ENCODE results near the gene LRRC57.

Gene LRRC57

GRCh38 chr15:42548249-42549031 lies at the start of gene LRRC57, which contains the start of gene HAUS2:
Gene LRRC57, minus strand, starts transcription at chr15:42548793. Its CDS starts 359 bp downstream, at chr15:42548434.
Gene HAUS2, plus strand, starts transcription at chr15:42548838. Its CDS starts 35 bp downstream, at chr15:42548873.
- in situ Hi-C loops (cut with HindIII; ENCODE audit: low pct_ligation_motif_present, low pct_unique_long_range_greater_than_20kb, low sequenced_read_pairs) = no loop called here
- DNase-seq = peak; percentile 84

GRCh38 chr15:42595626-42596240 lies 47.1 kb upstream of the LRRC57 start:
- in situ Hi-C loops (cut with HindIII; ENCODE audit: low pct_ligation_motif_present, low pct_unique_long_range_greater_than_20kb, low sequenced_read_pairs) = no loop called here
- no peak for DNase-seq

- DNase-seq = no peak
- in situ Hi-C loops (cut with HindIII; ENCODE audit: low pct_ligation_motif_present, low pct_unique_long_range_greater_than_20kb, low sequenced_read_pairs) = no loop called here
Observed at GRCh38 chr15:42594095-42594494, 45.5 kb upstream of the LRRC57 start.

GRCh38 chr15:42593143-42593542 lies 44.5 kb upstream of the LRRC57 start:
- in situ Hi-C loops (cut with HindIII; ENCODE audit: low pct_ligation_motif_present, low pct_unique_long_range_greater_than_20kb, low sequenced_read_pairs) = no loop called here
- DNase-seq = no peak

GRCh38 chr15:42592716-42593115 lies 44.1 kb upstream of the LRRC57 start:
- in situ Hi-C loops (cut with HindIII; ENCODE audit: low pct_ligation_motif_present, low pct_unique_long_range_greater_than_20kb, low sequenced_read_pairs) = no loop called here
- DNase-seq = no peak

GRCh38 chr15:42591238-42591934 lies 42.8 kb upstream of the LRRC57 start:
- in situ Hi-C loops (cut with HindIII; ENCODE audit: low pct_ligation_motif_present, low pct_unique_long_range_greater_than_20kb, low sequenced_read_pairs) = no loop called here
- peak; percentile 32 for DNase-seq

DNA sequence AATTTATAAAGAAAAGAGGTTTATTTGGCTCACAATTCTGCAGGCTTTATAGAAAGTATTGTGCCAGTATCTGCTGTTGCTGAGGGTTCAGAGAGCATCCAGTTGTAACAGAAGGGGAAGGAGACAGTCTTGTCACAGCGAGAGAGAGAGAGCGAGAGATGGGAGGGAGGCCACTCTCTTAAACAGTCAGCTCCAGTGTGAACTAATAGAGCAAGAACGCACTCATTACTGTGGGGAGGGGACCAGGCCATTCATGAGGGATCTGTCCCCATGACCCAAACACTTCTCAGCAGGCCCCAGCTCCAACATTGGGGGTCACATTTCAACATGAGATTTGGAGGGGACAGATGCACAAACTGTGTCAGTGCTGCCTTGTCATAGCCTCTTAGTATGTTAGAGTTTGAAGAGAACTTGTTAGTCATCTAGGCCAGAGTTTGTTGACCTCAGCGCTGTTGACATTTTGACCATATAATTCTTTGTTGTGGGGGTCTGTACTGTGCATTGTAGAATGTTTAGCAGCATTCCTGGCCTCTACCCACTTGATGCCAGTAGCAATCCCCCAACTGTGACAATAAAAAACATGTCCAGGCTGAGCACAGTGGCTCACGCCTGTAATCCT lies 42.1 kb upstream of the LRRC57 start:
- DNase-seq = no peak
- in situ Hi-C loops (cut with HindIII; ENCODE audit: low pct_ligation_motif_present, low pct_unique_long_range_greater_than_20kb, low sequenced_read_pairs) = no loop called here

DNA sequence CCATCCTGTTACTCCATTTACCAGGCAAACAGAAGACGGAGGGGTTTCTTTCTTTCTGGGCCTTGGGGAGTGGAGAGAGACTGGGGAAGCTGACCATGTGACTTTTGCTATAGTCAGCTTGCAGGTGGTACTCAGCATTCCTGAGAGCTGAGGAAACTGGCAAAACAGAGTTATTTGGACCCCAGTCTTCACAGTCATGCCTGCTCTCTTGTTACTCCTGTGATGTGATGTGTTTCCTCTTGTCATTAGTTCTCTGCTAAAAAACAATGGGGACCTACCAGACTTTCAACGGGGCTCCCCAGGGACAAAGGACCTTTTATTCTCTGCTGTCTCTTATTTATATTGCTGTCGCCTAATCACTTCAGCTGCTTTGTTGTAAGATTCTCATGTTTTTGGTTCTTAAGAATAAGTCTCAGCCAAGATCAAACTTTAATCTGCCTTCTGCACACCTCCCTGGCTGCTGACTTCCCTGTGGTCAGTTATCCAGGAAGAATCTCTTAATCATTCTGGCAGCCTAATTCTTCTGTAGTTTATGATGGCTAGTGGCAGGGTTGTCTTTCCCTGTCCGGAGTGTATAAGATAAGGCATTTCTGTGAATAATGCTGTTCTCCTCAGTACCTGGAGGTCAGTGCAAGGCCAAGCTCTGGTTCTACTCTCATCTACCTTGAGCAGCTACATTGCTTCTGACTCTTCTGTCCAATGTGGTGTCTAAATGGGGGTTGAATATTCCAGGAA lies 35.6 kb upstream of the LRRC57 start:
- in situ Hi-C loops (cut with HindIII; ENCODE audit: low pct_ligation_motif_present, low pct_unique_long_range_greater_than_20kb, low sequenced_read_pairs) = no loop called here
- no peak for DNase-seq

GRCh38 chr15:42582569-42583375 lies 34.2 kb upstream of the LRRC57 start:
- in situ Hi-C loops (cut with HindIII; ENCODE audit: low pct_ligation_motif_present, low pct_unique_long_range_greater_than_20kb, low sequenced_read_pairs) = no loop called here
- DNase-seq = no peak

GRCh38 chr15:42581272-42581730 lies 32.7 kb upstream of the LRRC57 start:
- in situ Hi-C loops (cut with HindIII; ENCODE audit: low pct_ligation_motif_present, low pct_unique_long_range_greater_than_20kb, low sequenced_read_pairs) = no loop called here
- DNase-seq = peak; percentile 79

DNA sequence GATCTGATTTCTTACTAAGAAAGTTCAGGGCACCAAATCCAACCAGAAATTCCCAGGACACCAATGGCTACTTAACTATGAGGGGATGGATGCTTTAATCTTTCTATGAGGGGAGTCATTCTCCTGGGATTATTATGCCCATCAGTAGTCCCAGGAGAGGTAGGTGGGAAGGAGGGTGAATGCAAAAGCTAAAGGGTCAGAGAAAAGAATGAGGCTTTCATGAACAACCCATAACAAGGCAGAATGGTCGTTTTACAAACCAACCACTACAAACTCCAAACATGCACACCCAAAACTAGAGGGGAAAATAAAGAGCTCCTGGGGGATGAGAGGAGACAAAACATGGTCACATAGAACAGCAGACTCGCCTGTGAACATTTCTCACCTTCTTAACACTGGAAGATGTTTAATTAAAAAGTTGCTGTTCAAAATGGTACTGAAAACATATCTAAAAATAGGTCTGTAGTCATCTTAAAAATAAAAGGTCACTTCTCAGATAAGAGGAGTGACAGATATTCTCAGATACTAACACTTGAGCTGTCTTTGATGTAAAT lies 30.5 kb upstream of the LRRC57 start:
- in situ Hi-C loops (cut with HindIII; ENCODE audit: low pct_ligation_motif_present, low pct_unique_long_range_greater_than_20kb, low sequenced_read_pairs) = no loop called here
- no peak for DNase-seq

DNA sequence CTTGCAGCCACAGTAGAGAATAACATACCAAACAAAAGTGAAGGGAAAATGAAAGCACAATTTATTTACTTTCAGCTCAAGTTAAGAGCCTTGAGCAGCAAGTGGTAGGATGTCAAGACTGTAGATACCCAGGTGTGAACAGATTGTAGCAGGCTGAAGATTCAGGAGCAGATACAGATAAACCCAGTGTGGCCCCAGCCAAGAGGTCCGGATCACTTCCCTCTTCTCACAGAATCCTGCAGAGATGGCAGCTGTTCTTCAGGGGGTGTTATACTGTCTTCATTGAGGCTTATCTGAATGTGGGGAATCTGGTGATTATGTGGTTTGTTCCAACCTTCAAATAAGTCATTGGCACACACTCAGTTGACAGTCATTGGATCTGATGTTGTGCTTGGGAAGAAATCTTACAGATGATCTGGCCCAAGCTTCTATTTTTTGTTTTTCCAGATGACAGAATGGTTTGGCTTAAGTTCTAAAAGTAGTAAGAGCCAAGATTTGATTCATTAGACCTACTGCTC lies 29.0 kb upstream of the LRRC57 start:
- in situ Hi-C loops (cut with HindIII; ENCODE audit: low pct_ligation_motif_present, low pct_unique_long_range_greater_than_20kb, low sequenced_read_pairs) = no loop called here
- DNase-seq = no peak

DNA sequence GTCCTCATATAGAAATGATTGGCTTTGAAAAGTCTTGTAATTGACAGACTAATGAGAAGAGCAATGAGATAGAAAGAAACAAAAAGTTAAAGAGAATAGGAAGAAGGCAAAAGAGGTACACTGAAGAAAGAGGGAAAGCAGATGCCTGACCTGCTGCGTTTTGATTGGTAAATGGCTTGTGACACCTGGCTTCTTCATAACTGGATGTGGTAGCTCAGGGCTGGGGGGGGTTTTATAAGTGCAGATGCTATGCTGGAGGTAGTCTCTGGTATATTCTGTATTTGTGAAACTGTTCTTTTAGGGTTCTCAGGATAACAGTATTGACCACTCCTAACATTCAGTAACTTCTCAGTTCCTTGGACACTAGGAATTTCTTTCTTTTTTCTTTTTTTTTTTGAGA lies 28.2 kb upstream of the LRRC57 start:
- DNase-seq = no peak
- in situ Hi-C loops (cut with HindIII; ENCODE audit: low pct_ligation_motif_present, low pct_unique_long_range_greater_than_20kb, low sequenced_read_pairs) = no loop called here

DNA sequence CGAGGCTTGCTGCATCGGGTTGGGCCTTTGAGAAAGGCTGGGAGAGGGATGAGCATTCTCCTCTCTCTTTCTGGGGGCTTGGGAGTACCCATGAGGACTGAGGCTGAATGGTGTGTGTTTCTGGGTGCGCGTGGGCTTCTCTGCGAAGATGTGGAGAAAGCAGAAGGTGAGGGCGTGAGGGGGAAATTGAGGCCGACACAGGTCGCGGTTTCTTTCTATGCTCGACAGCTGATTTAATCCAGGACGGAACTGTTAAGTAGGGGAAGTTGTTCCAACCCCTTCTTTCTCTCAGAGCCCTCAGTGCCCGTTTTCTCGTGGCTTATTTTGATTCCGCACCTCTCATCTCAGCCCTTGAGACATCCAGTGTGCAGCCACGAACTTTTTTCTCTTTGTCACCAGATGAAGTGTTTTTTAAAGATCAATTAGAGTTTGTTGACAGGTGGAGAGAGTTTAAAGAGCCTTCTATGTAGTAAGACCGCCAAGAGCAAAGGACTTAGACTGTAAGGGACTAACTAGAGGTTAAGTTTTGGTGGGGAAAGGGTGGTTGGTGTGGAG lies 27.5 kb upstream of the LRRC57 start:
- in situ Hi-C loops (cut with HindIII; ENCODE audit: low pct_ligation_motif_present, low pct_unique_long_range_greater_than_20kb, low sequenced_read_pairs) = no loop called here
- no peak for DNase-seq

DNA sequence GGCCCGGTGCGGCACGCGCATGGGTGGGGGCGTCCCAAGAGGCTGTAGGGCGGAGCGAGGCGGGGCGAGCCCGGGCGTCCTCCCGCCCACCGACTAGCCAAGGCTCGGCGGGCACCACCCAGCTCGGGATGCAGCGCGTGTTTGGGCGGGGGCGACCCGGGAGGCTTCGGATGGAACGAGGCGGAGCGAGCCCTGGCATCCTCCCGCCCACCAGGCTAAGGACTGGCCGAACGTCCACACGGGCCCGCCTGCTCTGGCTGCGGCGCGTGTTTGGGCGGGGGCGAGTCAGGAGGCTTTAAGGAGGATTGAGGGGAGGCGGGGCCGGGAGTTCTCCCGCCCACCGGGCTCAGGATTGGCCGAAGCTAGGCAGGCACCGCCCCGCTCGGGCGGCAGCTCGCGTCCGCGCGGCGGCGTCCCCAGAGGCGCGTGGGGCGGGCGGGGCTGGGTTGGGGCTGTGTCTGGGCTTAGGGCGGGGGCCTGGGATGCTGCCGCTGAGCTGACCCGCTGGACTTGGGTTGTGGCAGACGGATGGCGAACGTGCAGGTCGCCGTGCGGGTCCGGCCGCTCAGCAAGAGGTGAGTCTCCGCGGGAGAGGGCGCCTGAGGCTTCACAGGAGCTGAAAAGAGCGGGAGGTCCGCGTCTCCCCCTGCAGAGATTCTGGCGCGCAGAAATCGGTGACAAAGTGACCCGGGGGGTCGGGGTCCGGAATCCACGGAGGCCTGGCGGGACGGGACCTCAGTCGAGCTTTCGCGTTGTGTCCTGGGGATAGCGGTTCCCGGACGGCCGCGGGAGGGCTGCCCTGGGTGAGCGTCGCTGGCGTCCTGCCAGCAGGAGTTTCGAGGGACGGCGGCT lies 26.8 kb upstream of the LRRC57 start, which contains the start of gene STARD9:
Gene STARD9, plus strand, starts transcription at position 419 of the 852 bp plus-strand sequence. Its CDS starts 110 bp downstream, at position 529.
- in situ Hi-C loops (cut with HindIII; ENCODE audit: low pct_ligation_motif_present, low pct_unique_long_range_greater_than_20kb, low sequenced_read_pairs) = no loop called here
- DNase-seq = peak; percentile 97

GRCh38 chr15:42558739-42559138 lies 10.1 kb upstream of the LRRC57 start:
- in situ Hi-C loops (cut with HindIII; ENCODE audit: low pct_ligation_motif_present, low pct_unique_long_range_greater_than_20kb, low sequenced_read_pairs) = no loop called here

More at GRCh38 chr15:42558739-42559138, 10.1 kb upstream of the LRRC57 start:
- DNase-seq = no peak

Measured in ACHN (cell line).